HepG2 (cell line): Measurements from ENCODE around the gene CREB3. TPM values are rescaled to one million over a fixed set of nuclear protein-coding genes. Genes with fewer than 3 reads are reported as not detected.
A peak's percentile ranks its signal among the peaks of the same experiment; 100 is the strongest.

ENCODE experiments used
- CBX2 ChIP-seq, 2 experiments: fragments of 200-600 bp in 1 of 2; sonication (generic); formaldehyde crosslinking in 1 of 2; IDR thresholded peaks; 2 replicates each; pipeline versions ENCODE4 v1.7.0 to v1.8.1; 2018 to 2022; ENCODE audit warnings: low read depth in 2 of 2, low read length in 1 of 2, mild to moderate bottlenecking in 1 of 2, missing genetic modification reagents in 1 of 2
- ESRRA ChIP-seq: sonication (generic); formaldehyde crosslinking; IDR thresholded peaks from 2 replicates; pipeline ENCODE4 v1.5.1; 2020; ENCODE audit warnings: mild to moderate bottlenecking, low read depth, missing genetic modification reagents
- FOSL1 ChIP-seq: sonication (generic); formaldehyde crosslinking; IDR thresholded peaks from 2 replicates; pipeline ENCODE4 v1.9.0; 2021; ENCODE audit warnings: missing genetic modification reagents, borderline replicate concordance
- GABPB1 ChIP-seq: IDR thresholded peaks from 2 replicates; pipeline ENCODE4 v1.6.1; 2016; ENCODE audit warnings: mild to moderate bottlenecking, missing genetic modification reagents, moderate library complexity, missing compliant biosample characterization
- GRHL1 ChIP-seq: sonication (generic); formaldehyde crosslinking; conservative IDR thresholded peaks from 2 replicates; pipeline ENCODE4 v1.8.0; 2022; ENCODE audit warnings: missing genetic modification reagents
- HOXD1 ChIP-seq: sonication (generic); formaldehyde crosslinking; IDR thresholded peaks from 2 replicates; pipeline ENCODE4 v1.5.0; 2020; ENCODE audit warnings: missing genetic modification reagents
- IKZF4 ChIP-seq: sonication (generic); formaldehyde crosslinking; IDR thresholded peaks from 2 replicates; pipeline ENCODE4 v1.5.1; 2020; ENCODE audit warnings: borderline replicate concordance, mild to moderate bottlenecking, low read depth, missing genetic modification reagents; ENCODE audit errors: not compliant biosample characterization
- IRX3 ChIP-seq: sonication (generic); formaldehyde crosslinking; IDR thresholded peaks from 2 replicates; pipeline ENCODE4 v1.8.1; 2023; ENCODE audit warnings: mild to moderate bottlenecking, low read depth, missing genetic modification reagents, borderline replicate concordance
- KLF15 ChIP-seq: sonication (generic); formaldehyde crosslinking; IDR thresholded peaks from 2 replicates; pipeline ENCODE4 v1.8.1; 2023; ENCODE audit warnings: borderline replicate concordance, mild to moderate bottlenecking, inconsistent platforms, missing genetic modification reagents, mixed read lengths
- MTF2 ChIP-seq: sonication (generic); formaldehyde crosslinking; IDR thresholded peaks from 2 replicates; pipeline ENCODE4 v1.5.0; 2020; ENCODE audit warnings: missing genetic modification reagents, borderline replicate concordance
- MYC ChIP-seq: sonication (generic); formaldehyde crosslinking; IDR thresholded peaks from 2 replicates; pipeline ENCODE4 v1.9.0; 2021; ENCODE audit warnings: missing genetic modification reagents, borderline replicate concordance
- SNAPC2 ChIP-seq: sonication (generic); formaldehyde crosslinking; IDR thresholded peaks from 2 replicates; pipeline ENCODE4 v1.8.1; 2022; ENCODE audit warnings: mild to moderate bottlenecking, missing genetic modification reagents
- SP2 ChIP-seq: sonication (generic); formaldehyde crosslinking; IDR thresholded peaks from 2 replicates; pipeline ENCODE4 v1.5.1; 2020; ENCODE audit warnings: mild to moderate bottlenecking, missing genetic modification reagents
- STAT5B ChIP-seq: sonication (generic); formaldehyde crosslinking; IDR thresholded peaks from 2 replicates; pipeline ENCODE4 v1.4.0; 2020; ENCODE audit warnings: missing genetic modification reagents
- TAF1 ChIP-seq: sonication (generic); formaldehyde crosslinking; IDR thresholded peaks from 2 replicates; pipeline ENCODE4 v1.4.0; 2020; ENCODE audit warnings: missing genetic modification reagents
- TMF1 ChIP-seq: sonication (generic); formaldehyde crosslinking; IDR thresholded peaks from 2 replicates; pipeline ENCODE4 v1.8.1; 2022; ENCODE audit warnings: low read depth, missing genetic modification reagents
- ZBTB1 ChIP-seq: sonication (generic); formaldehyde crosslinking; IDR thresholded peaks from 2 replicates; pipeline ENCODE4 v1.4.0; 2020; ENCODE audit warnings: missing genetic modification reagents, borderline replicate concordance
- ZFP62 ChIP-seq: sonication (generic); formaldehyde crosslinking; IDR thresholded peaks from 2 replicates; pipeline ENCODE4 v1.4.0; 2020; ENCODE audit warnings: missing genetic modification reagents
- ZIK1 ChIP-seq: sonication (generic); formaldehyde crosslinking; IDR thresholded peaks from 2 replicates; pipeline ENCODE4 v1.5.0; 2020; ENCODE audit warnings: mild to moderate bottlenecking, low read depth, missing genetic modification reagents, borderline replicate concordance
- ZNF180 ChIP-seq: sonication (generic); formaldehyde crosslinking; IDR thresholded peaks from 2 replicates; pipeline ENCODE4 v1.4.0; 2020; ENCODE audit warnings: low read depth, missing genetic modification reagents, borderline replicate concordance
- ZNF225 ChIP-seq: sonication (generic); formaldehyde crosslinking; IDR thresholded peaks from 2 replicates; pipeline ENCODE4 v1.4.0; 2020; ENCODE audit warnings: mild to moderate bottlenecking, missing genetic modification reagents
- ZNF550 ChIP-seq: sonication (generic); formaldehyde crosslinking; IDR thresholded peaks from 2 replicates; pipeline ENCODE4 v1.4.0; 2020; ENCODE audit warnings: mild to moderate bottlenecking, missing genetic modification reagents, borderline replicate concordance
- ZNF709 ChIP-seq: sonication (generic); formaldehyde crosslinking; IDR thresholded peaks from 2 replicates; pipeline ENCODE4 v1.5.0; 2020; ENCODE audit warnings: mild to moderate bottlenecking, missing genetic modification reagents
- ZNF781 ChIP-seq: sonication (generic); formaldehyde crosslinking; IDR thresholded peaks from 2 replicates; pipeline ENCODE4 v1.5.1; 2020; ENCODE audit warnings: borderline replicate concordance, mild to moderate bottlenecking, missing genetic modification reagents; ENCODE audit errors: not compliant biosample characterization
- polyA plus RNA-seq, 8 experiments: library from polyadenylated mRNA; depleted of rRNA in 3 of 8; stranded (reverse) in 7 of 8; unstranded in 1 of 8; fragments of >200 nt; fragmentation: Illumina TruSeq in 4 of 8; extraction: Trizol in 4 of 8; gene quantifications; 2 replicates each; pipeline versions ENCODE4 v1.2.1 to v1.2.3, GENCODE V29; 2011 to 2016; ENCODE audit warnings: low read depth in 4 of 8, missing spikeins in 1 of 8, mixed read lengths in 1 of 8; ENCODE audit not compliant: insufficient read depth in 1 of 8
- total RNA-seq, 5 experiments: library from RNA; depleted of rRNA; stranded (reverse); fragments of >200 nt; fragmentation: Illumina TruSeq; extraction: Trizol; gene quantifications; 2 replicates each; pipeline ENCODE4 v1.2.3, GENCODE V29; 2016; ENCODE audit warnings: low read depth in 1 of 5
- TF ChIP-seq, protein P1 (sequence below): sonication (generic); formaldehyde crosslinking; IDR thresholded peaks from 2 replicates; pipeline ENCODE4 v1.5.0; 2020; ENCODE audit warnings: mild to moderate bottlenecking, missing genetic modification reagents

CREB3 gene
- total and polyA plus RNA-seq, 2 of the 13 experiments (the other 11 are each of a cell fraction or from before 2014, with no cell fraction given) = 11.1 to 34.2 TPM

DNA sequence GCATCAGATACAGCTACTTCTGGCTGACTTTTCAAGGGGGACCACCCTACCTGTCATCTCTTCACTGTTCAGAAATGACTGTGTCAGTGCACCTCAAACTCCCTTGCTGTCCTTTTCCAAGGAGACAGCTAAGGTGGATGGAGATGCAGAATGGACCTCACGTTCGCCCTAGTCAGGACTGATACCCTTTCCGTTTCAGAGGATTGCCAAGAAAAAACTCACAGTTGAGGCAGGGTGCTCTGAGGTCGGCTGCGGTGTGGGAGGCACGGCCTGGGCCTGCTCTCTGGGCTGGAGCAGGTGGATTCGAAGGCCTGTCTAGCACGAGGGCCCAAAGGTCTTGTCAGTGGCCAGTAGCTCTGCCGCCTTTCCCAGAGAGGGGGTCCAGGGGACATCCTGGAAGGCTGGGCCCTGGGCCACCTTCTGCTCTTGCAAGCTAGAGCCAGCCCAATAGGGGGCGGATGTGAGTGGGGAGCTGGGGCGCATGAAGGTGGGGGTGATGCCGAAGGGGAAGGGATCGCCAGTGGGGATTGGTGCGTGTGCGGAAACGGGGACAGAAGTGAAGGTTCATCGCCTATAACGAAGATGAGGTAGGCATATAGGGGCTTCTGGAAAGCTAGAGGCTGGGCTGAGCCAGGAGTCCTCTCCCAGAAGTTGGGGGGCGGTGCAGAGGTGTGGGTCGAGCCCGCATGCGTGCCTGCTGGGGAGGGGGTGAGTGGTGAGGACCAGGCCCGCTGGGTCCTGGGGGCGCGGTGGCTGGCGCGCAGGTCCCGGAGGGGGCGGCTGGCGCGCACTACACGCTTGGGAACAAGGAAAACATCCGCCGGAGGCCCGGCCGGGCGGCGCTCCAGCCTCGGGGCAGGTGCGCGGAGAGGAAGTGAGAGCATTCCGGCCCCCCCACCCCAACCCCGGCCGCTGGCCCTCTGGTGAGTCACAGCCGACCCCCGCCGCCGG, 24.1 kb downstream of the CREB3 start (continued):
- TF ChIP-seq ZIK1 (CRISPR knock-in tag) = no peak
- 0 out of 2 replicates have a peak, but pooled peaks have one; percentile 17 for TF ChIP-seq TMF1 (CRISPR knock-in tag)
- peak; percentile 57 for TF ChIP-seq ZNF709 (CRISPR knock-in tag)
- TF ChIP-seq SP2 (CRISPR knock-in tag) = no peak
- peak; percentile 82 for TF ChIP-seq HOXD1 (CRISPR knock-in tag)
- peak; percentile 85 for TF ChIP-seq MYC (CRISPR knock-in tag)
- TF ChIP-seq IKZF4 = peak; percentile 72
- no peak for TF ChIP-seq STAT5B
- 0 out of 2 replicates have a peak, but pooled peaks have one; percentile 11 for TF ChIP-seq SNAPC2
- TF ChIP-seq TAF1 = peak; percentile 65; the same call in 1 of the 2 replicates
- 0 out of 2 replicates have a peak, but pooled peaks have one; percentile 2 for TF ChIP-seq ESRRA
- TF ChIP-seq FOSL1 (CRISPR knock-in tag) = no peak
- TF ChIP-seq ZNF180 (CRISPR knock-in tag) = no peak
- 0 out of 2 replicates have a peak, but pooled peaks have one; percentile 31 for TF ChIP-seq MTF2 (CRISPR knock-in tag)
- TF ChIP-seq, protein P1, sequence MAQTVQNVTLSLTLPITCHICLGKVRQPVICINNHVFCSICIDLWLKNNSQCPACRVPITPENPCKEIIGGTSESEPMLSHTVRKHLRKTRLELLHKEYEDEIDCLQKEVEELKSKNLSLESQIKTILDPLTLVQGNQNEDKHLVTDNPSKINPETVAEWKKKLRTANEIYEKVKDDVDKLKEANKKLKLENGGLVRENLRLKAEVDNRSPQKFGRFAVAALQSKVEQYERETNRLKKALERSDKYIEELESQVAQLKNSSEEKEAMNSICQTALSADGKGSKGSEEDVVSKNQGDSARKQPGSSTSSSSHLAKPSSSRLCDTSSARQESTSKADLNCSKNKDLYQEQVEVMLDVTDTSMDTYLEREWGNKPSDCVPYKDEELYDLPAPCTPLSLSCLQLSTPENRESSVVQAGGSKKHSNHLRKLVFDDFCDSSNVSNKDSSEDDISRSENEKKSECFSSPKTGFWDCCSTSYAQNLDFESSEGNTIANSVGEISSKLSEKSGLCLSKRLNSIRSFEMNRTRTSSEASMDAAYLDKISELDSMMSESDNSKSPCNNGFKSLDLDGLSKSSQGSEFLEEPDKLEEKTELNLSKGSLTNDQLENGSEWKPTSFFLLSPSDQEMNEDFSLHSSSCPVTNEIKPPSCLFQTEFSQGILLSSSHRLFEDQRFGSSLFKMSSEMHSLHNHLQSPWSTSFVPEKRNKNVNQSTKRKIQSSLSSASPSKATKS (CRISPR knock-in tag) = no peak; the same call in 1 of the 2 replicates
- TF ChIP-seq ZBTB1 (CRISPR knock-in tag) = no peak
- TF ChIP-seq GRHL1 = no peak
- TF ChIP-seq GABPB1 (CRISPR knock-in tag) = peak; percentile 90
- no peak for TF ChIP-seq ZNF781
- 0 out of 2 replicates have a peak, but pooled peaks have one; percentile 51 for TF ChIP-seq ZNF550 (CRISPR knock-in tag)
- TF ChIP-seq CBX2 (IDR thresholded peaks at IDR 0.05; ENCODE audit: low read depth, low read length) = no peak
- TF ChIP-seq CBX2 (CRISPR knock-in tag; IDR thresholded peaks at IDR 0.05; ENCODE audit: low read depth) = no peak
- no peak for TF ChIP-seq KLF15 (CRISPR knock-in tag)
- TF ChIP-seq ZNF225 (CRISPR knock-in tag) = no peak
- TF ChIP-seq IRX3 (CRISPR knock-in tag) = no peak
- no peak for TF ChIP-seq ZFP62 (CRISPR knock-in tag)
